HepG2 (cell line): Measurements from ENCODE around the gene MAP3K9. TPM values are rescaled to one million over a fixed set of nuclear protein-coding genes. Genes with fewer than 3 reads are reported as not detected.

Experiments used
- ELK4 ChIP-seq: sonication (generic); formaldehyde crosslinking; IDR thresholded peaks from 2 replicates; pipeline ENCODE4 v1.9.0; 2021; ENCODE audit warnings: missing genetic modification reagents, borderline replicate concordance
- KDM3A ChIP-seq: IDR thresholded peaks from 2 replicates; pipeline ENCODE4 v1.6.1; 2018; ENCODE audit warnings: low read depth, missing compliant biosample characterization
- THAP9 ChIP-seq: sonication (generic); formaldehyde crosslinking; IDR thresholded peaks from 2 replicates; pipeline ENCODE4; 2020; ENCODE audit warnings: missing genetic modification reagents, mild to moderate bottlenecking, borderline replicate concordance
- ZBTB10 ChIP-seq: sonication (generic); formaldehyde crosslinking; IDR thresholded peaks from 2 replicates; pipeline ENCODE4 v1.4.0; 2020; ENCODE audit warnings: missing genetic modification reagents, borderline replicate concordance
- ZNF546 ChIP-seq: sonication (generic); formaldehyde crosslinking; conservative IDR thresholded peaks from 2 replicates; pipeline ENCODE4 v1.8.1; 2023; ENCODE audit warnings: mild to moderate bottlenecking, missing genetic modification reagents
- ZNF589 ChIP-seq: sonication (generic); formaldehyde crosslinking; conservative IDR thresholded peaks from 2 replicates; pipeline ENCODE4 v1.8.0; 2022; ENCODE audit warnings: mild to moderate bottlenecking, moderate library complexity, missing genetic modification reagents
- ZNF775 ChIP-seq: sonication (generic); formaldehyde crosslinking; IDR thresholded peaks from 2 replicates; pipeline ENCODE4 v1.4.0; 2020; ENCODE audit warnings: missing genetic modification reagents, mild to moderate bottlenecking, moderate library complexity, borderline replicate concordance
- polyA plus RNA-seq, 8 experiments: library from polyadenylated mRNA; depleted of rRNA in 3 of 8; stranded (reverse) in 7 of 8; unstranded in 1 of 8; fragments of >200 nt; fragmentation: Illumina TruSeq in 4 of 8; extraction: Trizol in 4 of 8; gene quantifications; 2 replicates each; pipeline versions ENCODE4 v1.2.1 to v1.2.3, GENCODE V29; 2011 to 2016; ENCODE audit warnings: low read depth in 4 of 8, missing spikeins in 1 of 8, mixed read lengths in 1 of 8; ENCODE audit not compliant: insufficient read depth in 1 of 8
- total RNA-seq, 5 experiments: library from RNA; depleted of rRNA; stranded (reverse); fragments of >200 nt; fragmentation: Illumina TruSeq; extraction: Trizol; gene quantifications; 2 replicates each; pipeline ENCODE4 v1.2.3, GENCODE V29; 2016; ENCODE audit warnings: low read depth in 1 of 5

The MAP3K9 gene
- total and polyA plus RNA-seq, 2 of the 13 experiments (the other 11 are each of a cell fraction or from before 2014, with no cell fraction given), result 4.3 to 4.5 TPM

- TF ChIP-seq ZNF589 (CRISPR knock-in tag) (no peak), KDM3A (CRISPR knock-in tag) (no peak), THAP9 (no peak), ELK4 (no peak), ZBTB10 (no peak), ZNF546 (no peak), ZNF775 (CRISPR knock-in tag) (no peak)
Measured at GRCh38 chr14:70716483-70716882, 92.8 kb downstream of the MAP3K9 start (continued).
